GM23338 (cell line): ENCODE data around the gene HS1BP3. TPM values are rescaled to one million over a fixed set of nuclear protein-coding genes. Genes with fewer than 3 reads are reported as not detected.

Source experiments
- ATAC-seq: fragments of 200-7000 bp; cut with Tn5 transposase; 3 replicates; pipeline ENCODE4 v1.9.1; 2020
- DNase-seq: peaks from one replicate; pipeline ENCODE4 v3.0.0-alpha.2; 2015; ENCODE audit warnings: low spot score
- H2AFZ ChIP-seq: fragments of 200-600 bp; sonication (generic); 2 replicates; pipeline ENCODE4 v1.8.0; 2016; ENCODE audit warnings: antibody characterized with exemption, mild to moderate bottlenecking, moderate library complexity
- H3F3A ChIP-seq: fragments of 200-600 bp; sonication (generic); replicated peaks from 2 replicates; pipeline ENCODE4 v1.8.0; 2017; ENCODE audit warnings: antibody characterized with exemption, mixed run types, low read depth
- H3K27ac ChIP-seq: fragments of 200-600 bp; sonication (generic); 2 replicates; pipeline ENCODE4 v1.6.1; 2016; ENCODE audit warnings: low read depth
- H3K27me3 ChIP-seq: fragments of 200-600 bp; sonication (generic); 2 replicates; pipeline ENCODE4 v1.8.0; 2016; ENCODE audit warnings: mild to moderate bottlenecking, mixed run types, moderate library complexity; ENCODE audit not compliant: insufficient read depth
- H3K36me3 ChIP-seq: fragments of 200-600 bp; sonication (generic); 2 replicates; pipeline ENCODE4 v1.8.0; 2016; ENCODE audit warnings: mild to moderate bottlenecking; ENCODE audit not compliant: insufficient read depth
- H3K4me1 ChIP-seq: fragments of 200-600 bp; sonication (generic); 2 replicates; pipeline ENCODE4 v1.8.0; 2016; ENCODE audit warnings: mild to moderate bottlenecking, moderate library complexity; ENCODE audit not compliant: insufficient read depth
- H3K4me2 ChIP-seq: fragments of 200-600 bp; sonication (generic); 2 replicates; pipeline ENCODE4 v1.7.1; 2017; ENCODE audit warnings: mixed run types
- H3K4me3 ChIP-seq: fragments of 200-600 bp; sonication (generic); 2 replicates; pipeline ENCODE4 v1.6.1; 2016; ENCODE audit warnings: mixed run types
- H3K79me2 ChIP-seq: fragments of 200-600 bp; sonication (generic); replicated peaks from 2 replicates; pipeline ENCODE4 v1.8.0; 2017; ENCODE audit warnings: mild to moderate bottlenecking; ENCODE audit not compliant: insufficient read depth
- H3K9me2 ChIP-seq: fragments of 200-600 bp; sonication (generic); 2 replicates; pipeline ENCODE4 v1.8.0; 2017; ENCODE audit not compliant: insufficient read depth
- H4K20me1 ChIP-seq: fragments of 200-600 bp; sonication (generic); replicated peaks from 2 replicates; pipeline ENCODE4 v1.8.0; 2017; ENCODE audit warnings: mild to moderate bottlenecking; ENCODE audit not compliant: insufficient read depth
- H3K27ac Mint-ChIP-seq: 2 replicates; pipeline ENCODE4 v1.8.0; 2020; ENCODE audit warnings: inconsistent platforms, mild to moderate bottlenecking, moderate library complexity, mixed read lengths
- H3K27me3 Mint-ChIP-seq: 3 replicates; pipeline ENCODE4 v1.8.0; 2022; ENCODE audit warnings: low read depth, mild to moderate bottlenecking, moderate library complexity, mixed read lengths, inconsistent platforms; ENCODE audit not compliant: insufficient read depth, poor library complexity
- H3K36me3 Mint-ChIP-seq: 3 replicates; pipeline ENCODE4 v1.8.0; 2021; ENCODE audit warnings: low read depth, mild to moderate bottlenecking, inconsistent platforms, moderate library complexity, mixed read lengths
- H3K4me1 Mint-ChIP-seq: 3 replicates; pipeline ENCODE4 v1.8.0; 2020; ENCODE audit warnings: mild to moderate bottlenecking, inconsistent platforms, mixed read lengths
- H3K4me3 Mint-ChIP-seq: 3 replicates; pipeline ENCODE4 v1.8.0; 2021; ENCODE audit warnings: moderate library complexity, mild to moderate bottlenecking, inconsistent platforms, mixed read lengths
- H3K9me3 Mint-ChIP-seq: 3 replicates; pipeline ENCODE4 v1.8.0; 2020; ENCODE audit warnings: moderate library complexity, mild to moderate bottlenecking, inconsistent platforms, mixed read lengths
- EZH2phosphoT487 ChIP-seq: fragments of 200-600 bp; sonication (generic); IDR thresholded peaks from one replicate; pipeline ENCODE4 v1.8.1; 2018; ENCODE audit warnings: antibody characterized with exemption; ENCODE audit not compliant: unreplicated experiment
- STAT1 ChIP-seq: IDR thresholded peaks from one replicate; pipeline ENCODE4 v1.6.1; 2016; ENCODE audit warnings: antibody characterized with exemption; ENCODE audit not compliant: unreplicated experiment
- ZNF114 ChIP-seq: fragments of 250-450 bp; sonication (Bioruptor Pico); IDR thresholded peaks from 2 replicates; pipeline ENCODE4 v1.5.0; 2020; ENCODE audit warnings: mild to moderate bottlenecking, moderate library complexity
- polyA plus RNA-seq: library from polyadenylated mRNA; unstranded; fragments of >200 nt; fragmentation: Nextera tagmentation; extraction: Ambion mirVana; gene quantifications from 2 replicates; pipeline ENCODE4 v1.2.1, GENCODE V29; 2016
- total RNA-seq: library from RNA; depleted of rRNA; stranded (reverse); fragments of >200 nt; shearing (Covaris generic); gene quantifications from 2 replicates; pipeline ENCODE4 v1.2.3, GENCODE V29; 2014
- TF ChIP-seq, protein P1 (sequence below): fragments of 250-450 bp; sonication (Bioruptor Pico); IDR thresholded peaks from 2 replicates; pipeline ENCODE4 v1.5.0; 2020; ENCODE audit warnings: mild to moderate bottlenecking, moderate library complexity
- TF ChIP-seq, protein P2 (sequence below): IDR thresholded peaks from 2 replicates; pipeline ENCODE4 v1.6.1; 2016; ENCODE audit warnings: antibody characterized with exemption
- TF ChIP-seq, protein P3 (sequence below): IDR thresholded peaks from one replicate; pipeline ENCODE4 v1.6.1; 2018; ENCODE audit warnings: antibody characterized with exemption; ENCODE audit not compliant: unreplicated experiment
- TF ChIP-seq, protein P4 (sequence below), 2 experiments: fragments of 200-600 bp in 1 of 2; sonication (generic) in 1 of 2; conservative IDR thresholded peaks; 2 replicates each; pipeline versions ENCODE4 v1.5.1 to v1.6.1; 2016 to 2017; ENCODE audit warnings: antibody characterized with exemption in 2 of 2, low read depth in 2 of 2, mild to moderate bottlenecking in 2 of 2, moderate library complexity in 1 of 2

The HS1BP3 gene
- total and polyA plus RNA-seq, 2 experiments from 2014 or later: 7.2 to 15.0 TPM

DNA sequence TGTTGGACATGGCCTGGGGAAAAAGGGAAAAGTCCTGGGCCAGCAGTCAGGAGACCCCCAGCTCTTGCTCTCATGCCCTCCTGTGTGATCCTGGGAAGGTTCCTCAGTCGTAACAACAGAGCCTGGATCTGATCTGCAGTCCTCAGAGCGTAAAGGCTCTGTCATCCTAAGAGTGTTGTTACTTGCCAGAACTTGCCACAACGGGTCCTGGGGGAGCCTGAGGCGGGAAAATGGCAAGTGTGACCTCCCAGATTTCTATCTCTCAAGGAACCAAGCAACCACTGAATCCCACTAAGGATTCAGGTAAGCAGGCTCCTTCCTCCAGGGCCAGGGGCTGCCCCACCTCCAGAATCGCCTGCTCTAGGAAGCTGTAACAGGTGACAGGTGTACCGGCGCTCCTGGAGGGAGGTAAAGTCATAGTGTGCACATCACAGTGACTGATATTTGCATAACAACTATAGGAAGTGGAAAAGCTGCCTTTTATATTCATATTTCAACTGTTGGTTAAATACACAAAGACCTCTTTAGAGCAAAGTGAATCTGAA is 18.4 kb downstream of the HS1BP3 start:
- Histone ChIP-seq H3K27ac (no peak overlapping the region), H3K9me2 (no peaks in the 10 kb centered on the region; the same call in 1 of the 2 replicates), H3K4me2 (no peak overlapping the region; the same call in 1 of the 2 replicates), H3K79me2 (no peaks in the 10 kb centered on the region), H3K36me3 (no peaks in the 10 kb centered on the region), H3K4me3 (no peak overlapping the region), H3K4me1 (peaks cover 6% of the 10 kb centered on the region), H3F3A (no peaks in the 10 kb centered on the region), H2AFZ (no peak overlapping the region), H4K20me1 (no peaks in the 10 kb centered on the region), H3K27me3 (no peaks in the 10 kb centered on the region)
- no peaks in the 10 kb centered on the region; the same call in 2 of the 3 replicates for H3K36me3 Mint-ChIP-seq
- TF ChIP-seq ZNF114 (CRISPR knock-in tag): no peak
- TF ChIP-seq, protein P1, sequence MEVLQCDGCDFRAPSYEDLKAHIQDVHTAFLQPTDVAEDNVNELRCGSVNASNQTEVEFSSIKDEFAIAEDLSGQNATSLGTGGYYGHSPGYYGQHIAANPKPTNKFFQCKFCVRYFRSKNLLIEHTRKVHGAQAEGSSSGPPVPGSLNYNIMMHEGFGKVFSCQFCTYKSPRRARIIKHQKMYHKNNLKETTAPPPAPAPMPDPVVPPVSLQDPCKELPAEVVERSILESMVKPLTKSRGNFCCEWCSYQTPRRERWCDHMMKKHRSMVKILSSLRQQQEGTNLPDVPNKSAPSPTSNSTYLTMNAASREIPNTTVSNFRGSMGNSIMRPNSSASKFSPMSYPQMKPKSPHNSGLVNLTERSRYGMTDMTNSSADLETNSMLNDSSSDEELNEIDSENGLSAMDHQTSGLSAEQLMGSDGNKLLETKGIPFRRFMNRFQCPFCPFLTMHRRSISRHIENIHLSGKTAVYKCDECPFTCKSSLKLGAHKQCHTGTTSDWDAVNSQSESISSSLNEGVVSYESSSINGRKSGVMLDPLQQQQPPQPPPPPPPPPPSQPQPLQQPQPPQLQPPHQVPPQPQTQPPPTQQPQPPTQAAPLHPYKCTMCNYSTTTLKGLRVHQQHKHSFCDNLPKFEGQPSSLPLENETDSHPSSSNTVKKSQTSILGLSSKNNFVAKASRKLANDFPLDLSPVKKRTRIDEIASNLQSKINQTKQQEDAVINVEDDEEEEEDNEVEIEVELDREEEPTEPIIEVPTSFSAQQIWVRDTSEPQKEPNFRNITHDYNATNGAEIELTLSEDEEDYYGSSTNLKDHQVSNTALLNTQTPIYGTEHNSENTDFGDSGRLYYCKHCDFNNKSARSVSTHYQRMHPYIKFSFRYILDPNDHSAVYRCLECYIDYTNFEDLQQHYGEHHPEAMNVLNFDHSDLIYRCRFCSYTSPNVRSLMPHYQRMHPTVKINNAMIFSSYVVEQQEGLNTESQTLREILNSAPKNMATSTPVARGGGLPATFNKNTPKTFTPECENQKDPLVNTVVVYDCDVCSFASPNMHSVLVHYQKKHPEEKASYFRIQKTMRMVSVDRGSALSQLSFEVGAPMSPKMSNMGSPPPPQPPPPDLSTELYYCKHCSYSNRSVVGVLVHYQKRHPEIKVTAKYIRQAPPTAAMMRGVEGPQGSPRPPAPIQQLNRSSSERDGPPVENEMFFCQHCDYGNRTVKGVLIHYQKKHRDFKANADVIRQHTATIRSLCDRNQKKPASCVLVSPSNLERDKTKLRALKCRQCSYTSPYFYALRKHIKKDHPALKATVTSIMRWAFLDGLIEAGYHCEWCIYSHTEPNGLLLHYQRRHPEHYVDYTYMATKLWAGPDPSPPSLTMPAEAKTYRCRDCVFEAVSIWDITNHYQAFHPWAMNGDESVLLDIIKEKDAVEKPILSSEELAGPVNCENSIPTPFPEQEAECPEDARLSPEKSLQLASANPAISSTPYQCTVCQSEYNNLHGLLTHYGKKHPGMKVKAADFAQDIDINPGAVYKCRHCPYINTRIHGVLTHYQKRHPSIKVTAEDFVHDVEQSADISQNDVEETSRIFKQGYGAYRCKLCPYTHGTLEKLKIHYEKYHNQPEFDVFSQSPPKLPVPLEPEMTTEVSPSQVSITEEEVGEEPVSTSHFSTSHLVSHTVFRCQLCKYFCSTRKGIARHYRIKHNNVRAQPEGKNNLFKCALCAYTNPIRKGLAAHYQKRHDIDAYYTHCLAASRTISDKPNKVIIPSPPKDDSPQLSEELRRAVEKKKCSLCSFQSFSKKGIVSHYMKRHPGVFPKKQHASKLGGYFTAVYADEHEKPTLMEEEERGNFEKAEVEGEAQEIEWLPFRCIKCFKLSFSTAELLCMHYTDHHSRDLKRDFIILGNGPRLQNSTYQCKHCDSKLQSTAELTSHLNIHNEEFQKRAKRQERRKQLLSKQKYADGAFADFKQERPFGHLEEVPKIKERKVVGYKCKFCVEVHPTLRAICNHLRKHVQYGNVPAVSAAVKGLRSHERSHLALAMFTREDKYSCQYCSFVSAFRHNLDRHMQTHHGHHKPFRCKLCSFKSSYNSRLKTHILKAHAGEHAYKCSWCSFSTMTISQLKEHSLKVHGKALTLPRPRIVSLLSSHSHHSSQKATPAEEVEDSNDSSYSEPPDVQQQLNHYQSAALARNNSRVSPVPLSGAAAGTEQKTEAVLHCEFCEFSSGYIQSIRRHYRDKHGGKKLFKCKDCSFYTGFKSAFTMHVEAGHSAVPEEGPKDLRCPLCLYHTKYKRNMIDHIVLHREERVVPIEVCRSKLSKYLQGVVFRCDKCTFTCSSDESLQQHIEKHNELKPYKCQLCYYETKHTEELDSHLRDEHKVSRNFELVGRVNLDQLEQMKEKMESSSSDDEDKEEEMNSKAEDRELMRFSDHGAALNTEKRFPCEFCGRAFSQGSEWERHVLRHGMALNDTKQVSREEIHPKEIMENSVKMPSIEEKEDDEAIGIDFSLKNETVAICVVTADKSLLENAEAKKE (CRISPR knock-in tag): no peak
- TF ChIP-seq STAT1: no peak
- DNase-seq (no peak), ATAC-seq (no peak)
- H3K27ac Mint-ChIP-seq: no peak overlapping the region
- peaks cover 5% of the 10 kb centered on the region for H3K27me3 Mint-ChIP-seq
- H3K4me1 Mint-ChIP-seq: peaks cover 31% of the 10 kb centered on the region
- no peaks in the 10 kb centered on the region for H3K9me3 Mint-ChIP-seq
- H3K4me3 Mint-ChIP-seq: no peak overlapping the region

DNA sequence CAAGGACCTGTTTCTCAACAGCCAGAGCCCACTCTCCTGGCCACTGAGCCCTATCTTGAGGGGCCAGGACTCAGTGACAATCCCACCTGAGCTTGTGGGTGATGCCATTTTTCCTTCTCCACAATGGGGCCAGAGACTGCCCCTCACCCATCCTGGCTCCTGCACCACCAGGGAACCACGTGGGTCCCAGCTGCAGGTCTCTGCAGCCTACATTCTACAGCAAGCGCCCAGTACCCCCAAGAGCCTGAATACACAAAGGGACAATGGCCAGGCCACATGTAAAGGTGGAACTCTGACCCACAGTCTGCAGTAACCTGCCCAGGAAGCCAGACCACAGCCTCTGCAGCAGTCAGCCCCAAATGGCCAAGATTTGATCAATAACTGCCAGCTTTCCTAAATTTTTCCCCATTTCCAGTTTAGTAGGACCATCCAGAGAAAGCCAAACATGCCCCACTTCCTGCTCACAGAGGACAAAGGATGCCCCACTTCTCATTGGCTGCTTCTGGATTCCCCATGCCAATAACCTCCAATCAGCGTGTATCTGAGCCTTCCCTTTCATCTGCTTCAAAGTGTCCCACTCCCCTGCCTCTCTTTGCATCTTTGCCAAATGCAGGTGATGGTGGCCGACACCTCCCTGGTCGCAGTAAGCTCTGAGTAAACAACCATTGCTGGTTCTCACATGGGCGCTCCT is 19.1 kb downstream of the HS1BP3 start:
- Histone ChIP-seq H3K4me3 (no peak overlapping the region), H3K4me2 (no peak overlapping the region), H2AFZ (no peak overlapping the region), H3K27ac (no peak overlapping the region), H4K20me1 (no peaks in the 10 kb centered on the region), H3K9me2 (no peaks in the 10 kb centered on the region; the same call in 1 of the 2 replicates), H3F3A (no peaks in the 10 kb centered on the region), H3K79me2 (no peaks in the 10 kb centered on the region), H3K36me3 (no peaks in the 10 kb centered on the region), H3K4me1 (peaks cover 6% of the 10 kb centered on the region), H3K27me3 (no peaks in the 10 kb centered on the region)
- Mint-ChIP-seq H3K9me3 (no peaks in the 10 kb centered on the region), H3K27me3 (peaks cover 5% of the 10 kb centered on the region), H3K27ac (no peak overlapping the region), H3K4me3 (no peak overlapping the region), H3K4me1 (peaks cover 31% of the 10 kb centered on the region), H3K36me3 (no peaks in the 10 kb centered on the region; the same call in 2 of the 3 replicates)
- DNase-seq (no peak), ATAC-seq (no peak)
- TF ChIP-seq, protein P2, sequence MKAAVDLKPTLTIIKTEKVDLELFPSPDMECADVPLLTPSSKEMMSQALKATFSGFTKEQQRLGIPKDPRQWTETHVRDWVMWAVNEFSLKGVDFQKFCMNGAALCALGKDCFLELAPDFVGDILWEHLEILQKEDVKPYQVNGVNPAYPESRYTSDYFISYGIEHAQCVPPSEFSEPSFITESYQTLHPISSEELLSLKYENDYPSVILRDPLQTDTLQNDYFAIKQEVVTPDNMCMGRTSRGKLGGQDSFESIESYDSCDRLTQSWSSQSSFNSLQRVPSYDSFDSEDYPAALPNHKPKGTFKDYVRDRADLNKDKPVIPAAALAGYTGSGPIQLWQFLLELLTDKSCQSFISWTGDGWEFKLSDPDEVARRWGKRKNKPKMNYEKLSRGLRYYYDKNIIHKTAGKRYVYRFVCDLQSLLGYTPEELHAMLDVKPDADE: no peak
- TF ChIP-seq STAT1 (no peak), EZH2phosphoT487 (no peak), ZNF114 (CRISPR knock-in tag) (no peak)
- TF ChIP-seq, protein P3, sequence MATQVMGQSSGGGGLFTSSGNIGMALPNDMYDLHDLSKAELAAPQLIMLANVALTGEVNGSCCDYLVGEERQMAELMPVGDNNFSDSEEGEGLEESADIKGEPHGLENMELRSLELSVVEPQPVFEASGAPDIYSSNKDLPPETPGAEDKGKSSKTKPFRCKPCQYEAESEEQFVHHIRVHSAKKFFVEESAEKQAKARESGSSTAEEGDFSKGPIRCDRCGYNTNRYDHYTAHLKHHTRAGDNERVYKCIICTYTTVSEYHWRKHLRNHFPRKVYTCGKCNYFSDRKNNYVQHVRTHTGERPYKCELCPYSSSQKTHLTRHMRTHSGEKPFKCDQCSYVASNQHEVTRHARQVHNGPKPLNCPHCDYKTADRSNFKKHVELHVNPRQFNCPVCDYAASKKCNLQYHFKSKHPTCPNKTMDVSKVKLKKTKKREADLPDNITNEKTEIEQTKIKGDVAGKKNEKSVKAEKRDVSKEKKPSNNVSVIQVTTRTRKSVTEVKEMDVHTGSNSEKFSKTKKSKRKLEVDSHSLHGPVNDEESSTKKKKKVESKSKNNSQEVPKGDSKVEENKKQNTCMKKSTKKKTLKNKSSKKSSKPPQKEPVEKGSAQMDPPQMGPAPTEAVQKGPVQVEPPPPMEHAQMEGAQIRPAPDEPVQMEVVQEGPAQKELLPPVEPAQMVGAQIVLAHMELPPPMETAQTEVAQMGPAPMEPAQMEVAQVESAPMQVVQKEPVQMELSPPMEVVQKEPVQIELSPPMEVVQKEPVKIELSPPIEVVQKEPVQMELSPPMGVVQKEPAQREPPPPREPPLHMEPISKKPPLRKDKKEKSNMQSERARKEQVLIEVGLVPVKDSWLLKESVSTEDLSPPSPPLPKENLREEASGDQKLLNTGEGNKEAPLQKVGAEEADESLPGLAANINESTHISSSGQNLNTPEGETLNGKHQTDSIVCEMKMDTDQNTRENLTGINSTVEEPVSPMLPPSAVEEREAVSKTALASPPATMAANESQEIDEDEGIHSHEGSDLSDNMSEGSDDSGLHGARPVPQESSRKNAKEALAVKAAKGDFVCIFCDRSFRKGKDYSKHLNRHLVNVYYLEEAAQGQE: no peak
- TF ChIP-seq, protein P4, sequence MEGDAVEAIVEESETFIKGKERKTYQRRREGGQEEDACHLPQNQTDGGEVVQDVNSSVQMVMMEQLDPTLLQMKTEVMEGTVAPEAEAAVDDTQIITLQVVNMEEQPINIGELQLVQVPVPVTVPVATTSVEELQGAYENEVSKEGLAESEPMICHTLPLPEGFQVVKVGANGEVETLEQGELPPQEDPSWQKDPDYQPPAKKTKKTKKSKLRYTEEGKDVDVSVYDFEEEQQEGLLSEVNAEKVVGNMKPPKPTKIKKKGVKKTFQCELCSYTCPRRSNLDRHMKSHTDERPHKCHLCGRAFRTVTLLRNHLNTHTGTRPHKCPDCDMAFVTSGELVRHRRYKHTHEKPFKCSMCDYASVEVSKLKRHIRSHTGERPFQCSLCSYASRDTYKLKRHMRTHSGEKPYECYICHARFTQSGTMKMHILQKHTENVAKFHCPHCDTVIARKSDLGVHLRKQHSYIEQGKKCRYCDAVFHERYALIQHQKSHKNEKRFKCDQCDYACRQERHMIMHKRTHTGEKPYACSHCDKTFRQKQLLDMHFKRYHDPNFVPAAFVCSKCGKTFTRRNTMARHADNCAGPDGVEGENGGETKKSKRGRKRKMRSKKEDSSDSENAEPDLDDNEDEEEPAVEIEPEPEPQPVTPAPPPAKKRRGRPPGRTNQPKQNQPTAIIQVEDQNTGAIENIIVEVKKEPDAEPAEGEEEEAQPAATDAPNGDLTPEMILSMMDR (conservative IDR thresholded peaks at IDR 0.05; ENCODE audit: low read depth in 2 of 2): no peak
